ENCODE data around the gene STX17. TPM values are rescaled to one million over a fixed set of nuclear protein-coding genes. Genes with fewer than 3 reads are reported as not detected.

STX17 gene
- total and polyA plus RNA-seq, 2 of the 13 experiments (the other 11 are each of a cell fraction or from before 2014, with no cell fraction given) = 8.3 to 25.7 TPM

DNA sequence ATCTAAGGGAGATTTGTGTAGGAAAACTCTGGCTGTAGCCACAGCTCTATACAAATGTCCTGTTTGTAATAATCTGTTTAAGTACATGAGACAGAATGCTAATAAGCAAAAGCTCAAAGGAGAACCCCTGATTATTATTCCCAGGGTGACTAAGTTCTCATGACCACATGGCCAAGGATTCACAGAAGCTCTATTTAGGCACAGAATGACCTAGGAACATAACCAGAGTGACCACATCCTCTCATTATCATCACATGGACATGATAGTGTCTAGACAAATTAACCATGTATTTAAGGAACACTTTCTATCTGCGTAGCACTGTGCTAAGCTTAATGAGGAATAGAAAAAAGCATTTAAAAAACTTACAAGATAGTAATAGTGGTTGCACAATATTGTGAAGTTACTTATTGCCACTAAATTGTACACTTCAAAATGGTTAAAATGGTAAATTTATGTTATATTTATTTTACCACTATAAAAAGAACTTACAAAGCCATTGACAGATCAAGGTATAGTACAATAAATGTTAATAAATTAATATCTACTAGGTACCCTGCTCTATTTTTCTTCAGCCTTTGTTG, 56.3 kb downstream of the STX17 start (continued):
- TF ChIP-seq, protein P1, sequence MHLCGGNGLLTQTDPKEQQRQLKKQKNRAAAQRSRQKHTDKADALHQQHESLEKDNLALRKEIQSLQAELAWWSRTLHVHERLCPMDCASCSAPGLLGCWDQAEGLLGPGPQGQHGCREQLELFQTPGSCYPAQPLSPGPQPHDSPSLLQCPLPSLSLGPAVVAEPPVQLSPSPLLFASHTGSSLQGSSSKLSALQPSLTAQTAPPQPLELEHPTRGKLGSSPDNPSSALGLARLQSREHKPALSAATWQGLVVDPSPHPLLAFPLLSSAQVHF (CRISPR knock-in tag; IDR thresholded peaks at IDR 0.05) = no peak
- TF ChIP-seq SKI (IDR thresholded peaks at IDR 0.05; ENCODE audit: partially characterized antibody) (no peak), SOX5 (CRISPR knock-in tag; IDR thresholded peaks at IDR 0.05; ENCODE audit: borderline replicate concordance) (no peak), ZNF558 (CRISPR knock-in tag; IDR thresholded peaks at IDR 0.05; ENCODE audit: borderline replicate concordance) (no peak)

DNA sequence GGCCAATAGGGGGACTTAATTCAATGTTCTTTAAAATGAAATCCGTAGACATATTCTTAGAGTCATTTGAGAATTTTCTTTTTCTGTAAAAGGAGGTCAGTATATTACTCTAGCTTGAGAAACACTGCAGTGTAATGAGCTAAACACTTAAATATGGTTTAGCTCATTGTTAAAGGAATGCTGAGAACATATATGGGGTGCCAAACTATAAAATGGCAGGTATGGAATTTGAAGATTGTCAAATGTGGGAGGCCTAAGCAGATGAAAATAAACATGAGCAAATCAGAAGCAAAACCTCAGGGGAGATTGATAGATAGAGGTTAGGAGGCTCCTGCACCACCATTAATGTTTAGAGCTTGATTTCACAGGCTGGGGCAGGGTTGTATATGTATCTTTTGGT, 57.9 kb downstream of the STX17 start:
- Histone ChIP-seq H3K9ac (ENCODE audit: insufficient read depth, low read depth, low read length) (no peak overlapping the region), H3K27me3 (ENCODE audit: control insufficient read depth in 1 of 2, insufficient read depth in 2 of 2, low read length in 2 of 2) (no peaks in the 10 kb centered on the region), H3K27ac (ENCODE audit: extremely low read length, insufficient read depth, low read length) (no peak overlapping the region), H3K4me1 (ENCODE audit: insufficient read depth, low read length) (no peaks in the 10 kb centered on the region), H3K4me3 (replicated peaks in 1 of 3; ENCODE audit: insufficient read depth in 1 of 3, low read depth in 2 of 3, low read length in 3 of 3) (no peak overlapping the region), H4K20me1 (ENCODE audit: insufficient read depth, low read length) (no peaks in the 10 kb centered on the region), H3K9me3 (ENCODE audit: low read length) (no peaks in the 10 kb centered on the region), H3K4me2 (ENCODE audit: low read depth, low read length) (no peak overlapping the region), H2AFZ (ENCODE audit: low read length) (no peak overlapping the region), H3K79me2 (ENCODE audit: insufficient read depth, low read length) (no peaks in the 10 kb centered on the region), H3K36me3 (replicated peaks in 1 of 2; ENCODE audit: control insufficient read depth in 1 of 2, insufficient read depth in 2 of 2, low read length in 2 of 2) (peaks cover 3 to 22% of the 10 kb centered on the region in 2 experiments; a peak in 3 of 5 replicates)
- 94% methylated on average over 1 of the region's 1 CpG for WGBS (ENCODE audit: low lambda C conversion rate)
- in situ Hi-C loops (cut with HindIII; ENCODE audit: extremely low pct_ligation_motif_present, low pct_unique_long_range_greater_than_20kb) = no loop called here
- intact Hi-C loops (cut with micrococcal nuclease; ENCODE audit: unreplicated experiment) = no loop called here
- CTCF ChIA-PET (ENCODE audit: low intra/inter-chr PET ratio, low total read pairs) = no interaction called here
- no peak for DNase-seq (ENCODE audit: low spot score)
- FAIRE-seq = no peak
- BruUV-seq (replicated peaks) = no TSS peak
- ATAC-seq = no peak
- POLR2A ChIA-PET = no interaction called here
- no peak for TF ChIP-seq ZBTB7B (CRISPR knock-in tag; IDR thresholded peaks at IDR 0.05)
- TF ChIP-seq HNRNPLL (IDR thresholded peaks at IDR 0.05; ENCODE audit: low read depth, low read length, poor library complexity, severe bottlenecking) = no peak
- TF ChIP-seq HOXA5 (CRISPR knock-in tag; IDR thresholded peaks at IDR 0.05) = no peak
- TF ChIP-seq NCOA5 (CRISPR knock-in tag; IDR thresholded peaks at IDR 0.05) = no peak
- no peak for TF ChIP-seq ZNF724P (CRISPR knock-in tag; IDR thresholded peaks at IDR 0.05; ENCODE audit: borderline replicate concordance)
- TF ChIP-seq TEAD2 (CRISPR knock-in tag; IDR thresholded peaks at IDR 0.05) = no peak
- TF ChIP-seq, protein P2, sequence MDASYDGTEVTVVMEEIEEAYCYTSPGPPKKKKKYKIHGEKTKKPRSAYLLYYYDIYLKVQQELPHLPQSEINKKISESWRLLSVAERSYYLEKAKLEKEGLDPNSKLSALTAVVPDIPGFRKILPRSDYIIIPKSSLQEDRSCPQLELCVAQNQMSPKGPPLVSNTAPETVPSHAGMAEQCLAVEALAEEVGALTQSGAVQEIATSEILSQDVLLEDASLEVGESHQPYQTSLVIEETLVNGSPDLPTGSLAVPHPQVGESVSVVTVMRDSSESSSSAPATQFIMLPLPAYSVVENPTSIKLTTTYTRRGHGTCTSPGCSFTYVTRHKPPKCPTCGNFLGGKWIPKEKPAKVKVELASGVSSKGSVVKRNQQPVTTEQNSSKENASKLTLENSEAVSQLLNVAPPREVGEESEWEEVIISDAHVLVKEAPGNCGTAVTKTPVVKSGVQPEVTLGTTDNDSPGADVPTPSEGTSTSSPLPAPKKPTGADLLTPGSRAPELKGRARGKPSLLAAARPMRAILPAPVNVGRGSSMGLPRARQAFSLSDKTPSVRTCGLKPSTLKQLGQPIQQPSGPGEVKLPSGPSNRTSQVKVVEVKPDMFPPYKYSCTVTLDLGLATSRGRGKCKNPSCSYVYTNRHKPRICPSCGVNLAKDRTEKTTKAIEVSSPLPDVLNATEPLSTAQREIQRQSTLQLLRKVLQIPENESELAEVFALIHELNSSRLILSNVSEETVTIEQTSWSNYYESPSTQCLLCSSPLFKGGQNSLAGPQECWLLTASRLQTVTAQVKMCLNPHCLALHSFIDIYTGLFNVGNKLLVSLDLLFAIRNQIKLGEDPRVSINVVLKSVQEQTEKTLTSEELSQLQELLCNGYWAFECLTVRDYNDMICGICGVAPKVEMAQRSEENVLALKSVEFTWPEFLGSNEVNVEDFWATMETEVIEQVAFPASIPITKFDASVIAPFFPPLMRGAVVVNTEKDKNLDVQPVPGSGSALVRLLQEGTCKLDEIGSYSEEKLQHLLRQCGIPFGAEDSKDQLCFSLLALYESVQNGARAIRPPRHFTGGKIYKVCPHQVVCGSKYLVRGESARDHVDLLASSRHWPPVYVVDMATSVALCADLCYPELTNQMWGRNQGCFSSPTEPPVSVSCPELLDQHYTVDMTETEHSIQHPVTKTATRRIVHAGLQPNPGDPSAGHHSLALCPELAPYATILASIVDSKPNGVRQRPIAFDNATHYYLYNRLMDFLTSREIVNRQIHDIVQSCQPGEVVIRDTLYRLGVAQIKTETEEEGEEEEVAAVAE (CRISPR knock-in tag; IDR thresholded peaks at IDR 0.05; ENCODE audit: borderline replicate concordance) = no peak
- TF ChIP-seq, protein P3, sequence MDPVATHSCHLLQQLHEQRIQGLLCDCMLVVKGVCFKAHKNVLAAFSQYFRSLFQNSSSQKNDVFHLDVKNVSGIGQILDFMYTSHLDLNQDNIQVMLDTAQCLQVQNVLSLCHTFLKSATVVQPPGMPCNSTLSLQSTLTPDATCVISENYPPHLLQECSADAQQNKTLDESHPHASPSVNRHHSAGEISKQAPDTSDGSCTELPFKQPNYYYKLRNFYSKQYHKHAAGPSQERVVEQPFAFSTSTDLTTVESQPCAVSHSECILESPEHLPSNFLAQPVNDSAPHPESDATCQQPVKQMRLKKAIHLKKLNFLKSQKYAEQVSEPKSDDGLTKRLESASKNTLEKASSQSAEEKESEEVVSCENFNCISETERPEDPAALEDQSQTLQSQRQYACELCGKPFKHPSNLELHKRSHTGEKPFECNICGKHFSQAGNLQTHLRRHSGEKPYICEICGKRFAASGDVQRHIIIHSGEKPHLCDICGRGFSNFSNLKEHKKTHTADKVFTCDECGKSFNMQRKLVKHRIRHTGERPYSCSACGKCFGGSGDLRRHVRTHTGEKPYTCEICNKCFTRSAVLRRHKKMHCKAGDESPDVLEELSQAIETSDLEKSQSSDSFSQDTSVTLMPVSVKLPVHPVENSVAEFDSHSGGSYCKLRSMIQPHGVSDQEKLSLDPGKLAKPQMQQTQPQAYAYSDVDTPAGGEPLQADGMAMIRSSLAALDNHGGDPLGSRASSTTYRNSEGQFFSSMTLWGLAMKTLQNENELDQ (CRISPR knock-in tag; IDR thresholded peaks at IDR 0.05; ENCODE audit: borderline replicate concordance) = no peak
- no peak for TF ChIP-seq DNMT3B (CRISPR knock-in tag; conservative IDR thresholded peaks at IDR 0.05)
- no peak for TF ChIP-seq MEF2D (CRISPR knock-in tag; IDR thresholded peaks at IDR 0.05)
- TF ChIP-seq ZNF10 (CRISPR knock-in tag; IDR thresholded peaks at IDR 0.05; ENCODE audit: borderline replicate concordance, low read depth) = no peak
- no peak for TF ChIP-seq ZNF672 (CRISPR knock-in tag; IDR thresholded peaks at IDR 0.05)
- no peak for TF ChIP-seq CHCHD3 (CRISPR knock-in tag; IDR thresholded peaks at IDR 0.05)

Measured in HepG2 (cell line).